ENCODE results near the gene INSYN2A. TPM values are rescaled to one million over a fixed set of nuclear protein-coding genes. Genes with fewer than 3 reads are reported as not detected.
A peak's percentile ranks its signal among the peaks of the same experiment; 100 is the strongest.

The INSYN2A gene
- total RNA-seq, 1 donor from 2014 or later, result 0.14 TPM

GRCh38 chr10:127151981-127152699, 44.3 kb downstream of the INSYN2A start:
- Histone ChIP-seq H3K4me3 (no peak overlapping the region), H3K9me3 (no peaks in the 10 kb centered on the region), H3K4me1 (peaks cover 8% of the 10 kb centered on the region), H3K27ac (no peak overlapping the region), H3K27me3 (no peaks in the 10 kb centered on the region), H3K36me3 (no peaks in the 10 kb centered on the region)
- DNase-seq (peak; percentile 84), ATAC-seq (peak; percentile 98)
- TF ChIP-seq CTCF (IDR thresholded peaks at IDR 0.05), result no peak
- intact Hi-C loops (cut with DNase I), result no loop called here

GRCh38 chr10:127151541-127151940, 44.9 kb downstream of the INSYN2A start:
- no peak for ATAC-seq
- TF ChIP-seq CTCF (IDR thresholded peaks at IDR 0.05), result no peak

GRCh38 chr10:127150136-127150535, 46.3 kb downstream of the INSYN2A start:
- H3K9me3 ChIP-seq, result no peaks in the 10 kb centered on the region
- peaks cover 3% of the 10 kb centered on the region for H3K4me1 ChIP-seq
- no peak for ATAC-seq
- no peak for DNase-seq
- no peak for TF ChIP-seq CTCF (IDR thresholded peaks at IDR 0.05)
- intact Hi-C loops (cut with DNase I), result no loop called here
- H3K36me3 ChIP-seq, result no peaks in the 10 kb centered on the region
- H3K4me3 ChIP-seq, result no peak overlapping the region
- H3K27ac ChIP-seq, result no peak overlapping the region
- H3K27me3 ChIP-seq, result no peaks in the 10 kb centered on the region

More at GRCh38 chr10:127151541-127151940, 44.9 kb downstream of the INSYN2A start:
- Histone ChIP-seq H3K9me3 (no peaks in the 10 kb centered on the region), H3K36me3 (no peaks in the 10 kb centered on the region), H3K4me3 (no peak overlapping the region), H3K27me3 (no peaks in the 10 kb centered on the region), H3K4me1 (peaks cover 3% of the 10 kb centered on the region), H3K27ac (no peak overlapping the region)
- intact Hi-C loops (cut with DNase I), result no loop called here
- no peak for DNase-seq

- Histone ChIP-seq H3K36me3 (no peaks in the 10 kb centered on the region), H3K4me1 (peaks cover 3% of the 10 kb centered on the region)
Measured at GRCh38 chr10:127149501-127150081, 46.8 kb downstream of the INSYN2A start.

GRCh38 chr10:127148933-127149220, 47.5 kb downstream of the INSYN2A start:
- TF ChIP-seq CTCF (IDR thresholded peaks at IDR 0.05), result no peak
- Histone ChIP-seq H3K4me3 (no peak overlapping the region), H3K4me1 (peaks cover 3% of the 10 kb centered on the region), H3K36me3 (no peaks in the 10 kb centered on the region), H3K9me3 (no peaks in the 10 kb centered on the region), H3K27me3 (no peaks in the 10 kb centered on the region), H3K27ac (no peak overlapping the region)
- no peak for DNase-seq
- no peak for ATAC-seq
- intact Hi-C loops (cut with DNase I), result no loop called here

More at GRCh38 chr10:127149501-127150081, 46.8 kb downstream of the INSYN2A start:
- Histone ChIP-seq H3K9me3 (no peaks in the 10 kb centered on the region), H3K4me3 (no peak overlapping the region), H3K27me3 (no peaks in the 10 kb centered on the region), H3K27ac (no peak overlapping the region)
- no peak for TF ChIP-seq CTCF (IDR thresholded peaks at IDR 0.05)
- intact Hi-C loops (cut with DNase I), result no loop called here
- no peak for DNase-seq
- ATAC-seq, result no peak
